ENCODE data around the gene RABL6.

- TF ChIP-seq CTCF (IDR thresholded peaks at IDR 0.05) (no peak), POLR2AphosphoS5 (IDR thresholded peaks at IDR 0.05) (no peak), EP300 (IDR thresholded peaks at IDR 0.05) (no peak), POLR2A (IDR thresholded peaks at IDR 0.05) (no peak)
These were observed 14.2 kb downstream of the RABL6 start for GRCh38 chr9:136821826-136822544.
